WTC11 (cell line): ENCODE data around the gene OR2M2. TPM values are rescaled to one million over a fixed set of nuclear protein-coding genes. Genes with fewer than 3 reads are reported as not detected.

ENCODE experiments used
- ATAC-seq: fragments of 200-7000 bp; cut with Tn5 transposase; 2 replicates; pipeline ENCODE4 v1.10.0; 2021; ENCODE audit warnings: mild to moderate bottlenecking, moderate library complexity
- CTCF ChIA-PET: fragments of 300-600 bp; sonication (Branson Sonifier 250); formaldehyde crosslinking; loops from one replicate; lab custom pipeline; 2021; ENCODE audit warnings: antibody characterized with exemption; lab: Charles Lee
- POLR2A ChIA-PET: fragments of 350-600 bp; sonication (Branson Sonifier 250); formaldehyde crosslinking; loops from one replicate; lab custom pipeline; 2021; ENCODE audit warnings: antibody characterized with exemption; lab: Charles Lee
- DNase-seq: peaks from one replicate; pipeline ENCODE4 v3.0.0; 2021; ENCODE audit warnings: low spot score
- H3K27ac Mint-ChIP-seq: 2 replicates; pipeline ENCODE4 v1.8.0; 2021; ENCODE audit warnings: mixed read lengths
- H3K27me3 Mint-ChIP-seq: 2 replicates; pipeline ENCODE4 v1.8.0; 2021; ENCODE audit warnings: low read depth, mild to moderate bottlenecking, moderate library complexity, mixed read lengths
- H3K36me3 Mint-ChIP-seq: 2 replicates; pipeline ENCODE4 v1.8.0; 2021; ENCODE audit warnings: mixed read lengths
- H3K4me1 Mint-ChIP-seq: 2 replicates; pipeline ENCODE4 v1.8.0; 2022; ENCODE audit warnings: mixed read lengths
- H3K4me3 Mint-ChIP-seq: 2 replicates; pipeline ENCODE4 v1.8.0; 2021; ENCODE audit warnings: mild to moderate bottlenecking, moderate library complexity, mixed read lengths
- H3K9me3 Mint-ChIP-seq: 2 replicates; pipeline ENCODE4 v1.8.0; 2021; ENCODE audit warnings: mixed read lengths
- ATF1 ChIP-seq: sonication (generic); formaldehyde crosslinking; IDR thresholded peaks from 2 replicates; pipeline ENCODE4 v1.8.1; 2023; ENCODE audit warnings: mild to moderate bottlenecking, moderate library complexity, missing genetic modification reagents
- EMX1 ChIP-seq: fragments of 250-450 bp; sonication (Bioruptor Pico); IDR thresholded peaks from 2 replicates; pipeline ENCODE4 v1.8.0; 2021; ENCODE audit warnings: mild to moderate bottlenecking
- ESRRA ChIP-seq: sonication (generic); formaldehyde crosslinking; IDR thresholded peaks from 2 replicates; pipeline ENCODE4 v1.8.1; 2022; ENCODE audit warnings: mild to moderate bottlenecking, missing genetic modification reagents, borderline replicate concordance
- FOXK1 ChIP-seq: sonication (generic); formaldehyde crosslinking; IDR thresholded peaks from 2 replicates; pipeline ENCODE4 v1.8.0; 2022; ENCODE audit warnings: mild to moderate bottlenecking, moderate library complexity, missing genetic modification reagents
- GABPB1 ChIP-seq: sonication (generic); formaldehyde crosslinking; IDR thresholded peaks from 2 replicates; pipeline ENCODE4 v1.8.1; 2023; ENCODE audit warnings: mild to moderate bottlenecking, missing genetic modification reagents
- HMGA2 ChIP-seq: fragments of 250-450 bp; sonication (Bioruptor Pico); IDR thresholded peaks from 2 replicates; pipeline ENCODE4 v1.4.0; 2021; ENCODE audit warnings: mild to moderate bottlenecking, moderate library complexity
- NR3C1 ChIP-seq: sonication (generic); formaldehyde crosslinking; conservative IDR thresholded peaks from 2 replicates; pipeline ENCODE4 v1.8.1; 2023; ENCODE audit warnings: low read depth, mild to moderate bottlenecking, missing genetic modification reagents
- RORB ChIP-seq: fragments of 250-450 bp; sonication (Bioruptor Pico); IDR thresholded peaks from 2 replicates; pipeline ENCODE4 v1.9.0; 2021; ENCODE audit warnings: mild to moderate bottlenecking
- SOX15 ChIP-seq: fragments of 250-450 bp; sonication (Bioruptor Pico); IDR thresholded peaks from 2 replicates; pipeline ENCODE4 v1.9.0; 2021; ENCODE audit warnings: mild to moderate bottlenecking
- TCF7 ChIP-seq: sonication (generic); formaldehyde crosslinking; IDR thresholded peaks from 2 replicates; pipeline ENCODE4 v1.8.0; 2022; ENCODE audit warnings: mild to moderate bottlenecking, low read depth, missing genetic modification reagents, moderate library complexity
- TP53 ChIP-seq: sonication (generic); formaldehyde crosslinking; IDR thresholded peaks from 2 replicates; pipeline ENCODE4 v1.8.1; 2023; ENCODE audit warnings: mild to moderate bottlenecking, missing genetic modification reagents
- ZNF232 ChIP-seq: sonication (generic); formaldehyde crosslinking; IDR thresholded peaks from 2 replicates; pipeline ENCODE4 v1.8.0; 2022; ENCODE audit warnings: mild to moderate bottlenecking, missing genetic modification reagents
- ZNF263 ChIP-seq: sonication (generic); formaldehyde crosslinking; IDR thresholded peaks from 2 replicates; pipeline ENCODE4 v1.8.1; 2022; ENCODE audit warnings: low read depth, mild to moderate bottlenecking, moderate library complexity, missing genetic modification reagents
- total RNA-seq: library from RNA; stranded (reverse); gene quantifications from 3 replicates; pipeline ENCODE4 v1.2.3, GENCODE V29; 2021
- TF ChIP-seq, protein P1 (sequence below): sonication (generic); formaldehyde crosslinking; IDR thresholded peaks from 2 replicates; pipeline ENCODE4 v1.8.1; 2023; ENCODE audit warnings: mild to moderate bottlenecking, missing genetic modification reagents
- TF ChIP-seq, protein P2 (sequence below): sonication (generic); formaldehyde crosslinking; IDR thresholded peaks from 2 replicates; pipeline ENCODE4 v1.8.0; 2023; ENCODE audit warnings: missing genetic modification reagents
- TF ChIP-seq, protein P3 (sequence below): fragments of 250-450 bp; sonication (Bioruptor Pico); IDR thresholded peaks from 2 replicates; pipeline ENCODE4 v1.9.0; 2021; ENCODE audit warnings: mild to moderate bottlenecking
- TF ChIP-seq, protein P4 (sequence below): sonication (generic); formaldehyde crosslinking; conservative IDR thresholded peaks from 2 replicates; pipeline ENCODE4 v1.8.1; 2023; ENCODE audit warnings: mild to moderate bottlenecking, low read depth, missing genetic modification reagents, moderate library complexity
- TF ChIP-seq, protein P5 (sequence below): fragments of 250-450 bp; sonication (Bioruptor Pico); IDR thresholded peaks from 2 replicates; pipeline ENCODE4 v1.9.0; 2021; ENCODE audit warnings: mild to moderate bottlenecking, borderline replicate concordance
- TF ChIP-seq, protein P6 (sequence below): sonication (generic); formaldehyde crosslinking; IDR thresholded peaks from 2 replicates; pipeline ENCODE4 v1.8.0; 2022; ENCODE audit warnings: mild to moderate bottlenecking, missing genetic modification reagents

Gene OR2M2
- total RNA-seq, 1 experiment from 2014 or later, result not detected

DNA sequence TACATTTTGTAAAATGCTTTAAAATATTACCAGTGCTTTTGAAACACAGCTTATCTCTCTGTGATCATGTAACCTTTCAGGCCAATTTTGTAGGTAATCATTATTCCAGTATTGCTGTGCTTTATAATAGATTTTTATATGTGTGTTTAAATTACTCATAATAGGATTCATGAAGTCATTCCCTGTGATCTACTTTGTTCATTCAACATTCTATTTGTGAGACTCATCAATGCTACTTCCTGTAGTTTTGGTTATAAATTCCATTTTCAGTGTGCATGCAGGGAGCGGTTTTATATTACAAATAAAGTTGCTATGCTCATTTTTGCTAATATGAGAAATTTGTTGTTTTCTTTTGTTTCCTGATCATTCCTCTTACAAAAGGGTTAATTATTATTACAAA lies 33.8 kb upstream of the OR2M2 start (continued):
- TF ChIP-seq, protein P1, sequence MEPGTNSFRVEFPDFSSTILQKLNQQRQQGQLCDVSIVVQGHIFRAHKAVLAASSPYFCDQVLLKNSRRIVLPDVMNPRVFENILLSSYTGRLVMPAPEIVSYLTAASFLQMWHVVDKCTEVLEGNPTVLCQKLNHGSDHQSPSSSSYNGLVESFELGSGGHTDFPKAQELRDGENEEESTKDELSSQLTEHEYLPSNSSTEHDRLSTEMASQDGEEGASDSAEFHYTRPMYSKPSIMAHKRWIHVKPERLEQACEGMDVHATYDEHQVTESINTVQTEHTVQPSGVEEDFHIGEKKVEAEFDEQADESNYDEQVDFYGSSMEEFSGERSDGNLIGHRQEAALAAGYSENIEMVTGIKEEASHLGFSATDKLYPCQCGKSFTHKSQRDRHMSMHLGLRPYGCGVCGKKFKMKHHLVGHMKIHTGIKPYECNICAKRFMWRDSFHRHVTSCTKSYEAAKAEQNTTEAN, result no peak
- TF ChIP-seq FOXK1 (CRISPR knock-in tag) (no peak), ESRRA (CRISPR knock-in tag) (no peak), ZNF263 (CRISPR knock-in tag) (no peak), EMX1 (no peak)
- TF ChIP-seq, protein P2, sequence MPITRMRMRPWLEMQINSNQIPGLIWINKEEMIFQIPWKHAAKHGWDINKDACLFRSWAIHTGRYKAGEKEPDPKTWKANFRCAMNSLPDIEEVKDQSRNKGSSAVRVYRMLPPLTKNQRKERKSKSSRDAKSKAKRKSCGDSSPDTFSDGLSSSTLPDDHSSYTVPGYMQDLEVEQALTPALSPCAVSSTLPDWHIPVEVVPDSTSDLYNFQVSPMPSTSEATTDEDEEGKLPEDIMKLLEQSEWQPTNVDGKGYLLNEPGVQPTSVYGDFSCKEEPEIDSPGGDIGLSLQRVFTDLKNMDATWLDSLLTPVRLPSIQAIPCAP, result no peak
- TF ChIP-seq, protein P3, sequence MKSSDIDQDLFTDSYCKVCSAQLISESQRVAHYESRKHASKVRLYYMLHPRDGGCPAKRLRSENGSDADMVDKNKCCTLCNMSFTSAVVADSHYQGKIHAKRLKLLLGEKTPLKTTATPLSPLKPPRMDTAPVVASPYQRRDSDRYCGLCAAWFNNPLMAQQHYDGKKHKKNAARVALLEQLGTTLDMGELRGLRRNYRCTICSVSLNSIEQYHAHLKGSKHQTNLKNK, result no peak
- TF ChIP-seq, protein P4, sequence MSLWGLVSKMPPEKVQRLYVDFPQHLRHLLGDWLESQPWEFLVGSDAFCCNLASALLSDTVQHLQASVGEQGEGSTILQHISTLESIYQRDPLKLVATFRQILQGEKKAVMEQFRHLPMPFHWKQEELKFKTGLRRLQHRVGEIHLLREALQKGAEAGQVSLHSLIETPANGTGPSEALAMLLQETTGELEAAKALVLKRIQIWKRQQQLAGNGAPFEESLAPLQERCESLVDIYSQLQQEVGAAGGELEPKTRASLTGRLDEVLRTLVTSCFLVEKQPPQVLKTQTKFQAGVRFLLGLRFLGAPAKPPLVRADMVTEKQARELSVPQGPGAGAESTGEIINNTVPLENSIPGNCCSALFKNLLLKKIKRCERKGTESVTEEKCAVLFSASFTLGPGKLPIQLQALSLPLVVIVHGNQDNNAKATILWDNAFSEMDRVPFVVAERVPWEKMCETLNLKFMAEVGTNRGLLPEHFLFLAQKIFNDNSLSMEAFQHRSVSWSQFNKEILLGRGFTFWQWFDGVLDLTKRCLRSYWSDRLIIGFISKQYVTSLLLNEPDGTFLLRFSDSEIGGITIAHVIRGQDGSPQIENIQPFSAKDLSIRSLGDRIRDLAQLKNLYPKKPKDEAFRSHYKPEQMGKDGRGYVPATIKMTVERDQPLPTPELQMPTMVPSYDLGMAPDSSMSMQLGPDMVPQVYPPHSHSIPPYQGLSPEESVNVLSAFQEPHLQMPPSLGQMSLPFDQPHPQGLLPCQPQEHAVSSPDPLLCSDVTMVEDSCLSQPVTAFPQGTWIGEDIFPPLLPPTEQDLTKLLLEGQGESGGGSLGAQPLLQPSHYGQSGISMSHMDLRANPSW (CRISPR knock-in tag), result no peak

DNA sequence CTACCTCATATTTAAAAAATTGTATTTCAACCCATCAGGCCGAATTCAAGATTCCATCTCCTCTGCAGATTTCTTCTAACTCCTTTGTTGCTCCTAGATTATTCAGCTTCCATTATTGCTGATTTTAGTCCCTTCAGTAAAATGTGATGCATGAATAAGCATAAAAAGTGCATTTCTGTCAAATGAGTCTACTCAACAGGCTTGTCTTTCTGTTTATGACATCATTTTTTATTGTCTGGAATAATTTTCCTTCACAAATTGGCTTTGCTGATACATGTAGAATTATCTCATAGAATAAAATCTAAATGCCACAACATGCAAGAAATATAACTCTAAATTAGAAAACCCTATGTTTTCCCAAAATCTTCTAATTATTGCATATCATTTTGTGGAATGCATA lies 31.3 kb upstream of the OR2M2 start:
- TF ChIP-seq ZNF232 (CRISPR knock-in tag) (no peak), FOXK1 (CRISPR knock-in tag) (no peak), NR3C1 (CRISPR knock-in tag) (no peak), TP53 (no peak), SOX15 (no peak), GABPB1 (no peak), ZNF263 (CRISPR knock-in tag) (no peak), ATF1 (no peak), RORB (CRISPR knock-in tag) (no peak), HMGA2 (CRISPR knock-in tag) (no peak), TCF7 (CRISPR knock-in tag) (no peak)
- TF ChIP-seq, protein P5, sequence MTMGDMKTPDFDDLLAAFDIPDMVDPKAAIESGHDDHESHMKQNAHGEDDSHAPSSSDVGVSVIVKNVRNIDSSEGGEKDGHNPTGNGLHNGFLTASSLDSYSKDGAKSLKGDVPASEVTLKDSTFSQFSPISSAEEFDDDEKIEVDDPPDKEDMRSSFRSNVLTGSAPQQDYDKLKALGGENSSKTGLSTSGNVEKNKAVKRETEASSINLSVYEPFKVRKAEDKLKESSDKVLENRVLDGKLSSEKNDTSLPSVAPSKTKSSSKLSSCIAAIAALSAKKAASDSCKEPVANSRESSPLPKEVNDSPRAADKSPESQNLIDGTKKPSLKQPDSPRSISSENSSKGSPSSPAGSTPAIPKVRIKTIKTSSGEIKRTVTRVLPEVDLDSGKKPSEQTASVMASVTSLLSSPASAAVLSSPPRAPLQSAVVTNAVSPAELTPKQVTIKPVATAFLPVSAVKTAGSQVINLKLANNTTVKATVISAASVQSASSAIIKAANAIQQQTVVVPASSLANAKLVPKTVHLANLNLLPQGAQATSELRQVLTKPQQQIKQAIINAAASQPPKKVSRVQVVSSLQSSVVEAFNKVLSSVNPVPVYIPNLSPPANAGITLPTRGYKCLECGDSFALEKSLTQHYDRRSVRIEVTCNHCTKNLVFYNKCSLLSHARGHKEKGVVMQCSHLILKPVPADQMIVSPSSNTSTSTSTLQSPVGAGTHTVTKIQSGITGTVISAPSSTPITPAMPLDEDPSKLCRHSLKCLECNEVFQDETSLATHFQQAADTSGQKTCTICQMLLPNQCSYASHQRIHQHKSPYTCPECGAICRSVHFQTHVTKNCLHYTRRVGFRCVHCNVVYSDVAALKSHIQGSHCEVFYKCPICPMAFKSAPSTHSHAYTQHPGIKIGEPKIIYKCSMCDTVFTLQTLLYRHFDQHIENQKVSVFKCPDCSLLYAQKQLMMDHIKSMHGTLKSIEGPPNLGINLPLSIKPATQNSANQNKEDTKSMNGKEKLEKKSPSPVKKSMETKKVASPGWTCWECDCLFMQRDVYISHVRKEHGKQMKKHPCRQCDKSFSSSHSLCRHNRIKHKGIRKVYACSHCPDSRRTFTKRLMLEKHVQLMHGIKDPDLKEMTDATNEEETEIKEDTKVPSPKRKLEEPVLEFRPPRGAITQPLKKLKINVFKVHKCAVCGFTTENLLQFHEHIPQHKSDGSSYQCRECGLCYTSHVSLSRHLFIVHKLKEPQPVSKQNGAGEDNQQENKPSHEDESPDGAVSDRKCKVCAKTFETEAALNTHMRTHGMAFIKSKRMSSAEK (CRISPR knock-in tag), result no peak
- TF ChIP-seq, protein P1, result no peak
- TF ChIP-seq, protein P6, sequence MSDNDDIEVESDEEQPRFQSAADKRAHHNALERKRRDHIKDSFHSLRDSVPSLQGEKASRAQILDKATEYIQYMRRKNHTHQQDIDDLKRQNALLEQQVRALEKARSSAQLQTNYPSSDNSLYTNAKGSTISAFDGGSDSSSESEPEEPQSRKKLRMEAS (CRISPR knock-in tag), result no peak
- ChIA-PET CTCF (no interaction called here), POLR2A (no interaction called here)
- Mint-ChIP-seq H3K4me1 (no peaks in the 10 kb centered on the region), H3K4me3 (no peak overlapping the region), H3K27me3 (peaks cover 3% of the 10 kb centered on the region; the same call in 1 of the 2 replicates), H3K36me3 (peaks cover 72% of the 10 kb centered on the region), H3K9me3 (peaks cover 95% of the 10 kb centered on the region), H3K27ac (no peak overlapping the region)
- ATAC-seq, result no peak
- no peak for DNase-seq
